Measurements from ENCODE around the gene H3-3A.

The H3-3A gene

GRCh38 chr1:226111883-226112261 is 49.4 kb downstream of the H3-3A start:
- DNase-seq (ENCODE audit: low spot score), result no peak

GRCh38 chr1:226112626-226113025 is 50.1 kb downstream of the H3-3A start:
- DNase-seq (ENCODE audit: low spot score), result no peak

- DNase-seq (ENCODE audit: low spot score), result no peak
These were observed 54.2 kb downstream of the H3-3A start for GRCh38 chr1:226116673-226117072.

GRCh38 chr1:226117330-226117729 is 54.8 kb downstream of the H3-3A start:
- no peak for DNase-seq (ENCODE audit: low spot score)

GRCh38 chr1:226118357-226118756 is 55.8 kb downstream of the H3-3A start:
- DNase-seq (ENCODE audit: low spot score), result no peak

GRCh38 chr1:226119169-226119568 is 56.7 kb downstream of the H3-3A start:
- no peak for DNase-seq (ENCODE audit: low spot score)

- DNase-seq (ENCODE audit: low spot score), result no peak
These were observed 57.9 kb downstream of the H3-3A start for GRCh38 chr1:226120398-226120797.

- DNase-seq (ENCODE audit: low spot score), result no peak
These were observed 58.6 kb downstream of the H3-3A start for GRCh38 chr1:226121049-226121586.
